Muscle layer of colon (tissue), 2 donors: ENCODE measurements around the gene AGBL1.
"Not testable (repeated sequence)": the region's sequence is repeated elsewhere in the genome, so short reads cannot be mapped to it uniquely, and the experiment has no call there.

Experiments used
- H3K27ac ChIP-seq: one replicate; pipeline ENCODE4 v1.7.0; 2013; ENCODE audit warnings: low read depth, mild to moderate bottlenecking, low read length, moderate library complexity
- H3K27me3 ChIP-seq, 2 donors: one replicate each; pipeline ENCODE4 v1.7.0; 2013; ENCODE audit warnings: low read length in 2 of 2, mild to moderate bottlenecking in 2 of 2; ENCODE audit not compliant: insufficient read depth in 2 of 2, control insufficient read depth in 1 of 2
- H3K36me3 ChIP-seq: one replicate; pipeline ENCODE4 v1.7.0; 2013; ENCODE audit warnings: mild to moderate bottlenecking, low read length; ENCODE audit not compliant: insufficient read depth
- H3K4me1 ChIP-seq: one replicate; pipeline ENCODE4 v1.7.0; 2013; ENCODE audit warnings: mild to moderate bottlenecking, low read length; ENCODE audit not compliant: insufficient read depth
- H3K4me3 ChIP-seq, 2 donors: one replicate each; pipeline ENCODE4 v1.7.0; 2013; ENCODE audit warnings: low read length in 2 of 2, low read depth in 1 of 2, mild to moderate bottlenecking in 1 of 2, moderate library complexity in 1 of 2
- H3K9ac ChIP-seq: one replicate; pipeline ENCODE4 v1.7.0; 2013; ENCODE audit warnings: low read length
- H3K9me3 ChIP-seq: one replicate; pipeline ENCODE4 v1.7.0; 2013; ENCODE audit warnings: mild to moderate bottlenecking, low read length
- donor health status: abdominal sarcoma.
- donor health status: Adenocarcinoma of cecum.

AGBL1 gene

DNA sequence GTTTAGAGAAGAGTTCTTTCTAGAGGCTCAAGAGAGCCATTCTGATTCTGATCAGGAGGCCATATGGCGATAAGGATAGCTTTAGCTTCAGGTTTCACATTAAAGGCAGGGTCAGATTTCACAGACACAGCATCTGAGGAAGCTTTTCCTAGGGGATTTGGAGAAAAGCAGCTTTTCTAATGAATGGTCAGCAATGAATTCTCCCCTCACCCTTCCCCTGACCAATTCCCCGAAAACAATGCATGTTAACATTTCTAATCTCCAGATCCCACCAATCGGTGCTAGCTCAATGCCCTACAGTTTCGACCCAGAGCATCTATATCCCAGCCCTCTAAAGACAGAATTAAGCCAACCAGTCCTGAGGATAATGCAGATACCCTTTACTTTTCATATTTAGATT lies 9.8 kb downstream of the AGBL1 start:
- Histone ChIP-seq H3K4me1 (no peaks in the 10 kb centered on the region), H3K9me3 (no peaks in the 10 kb centered on the region), H3K4me3 (no peak overlapping the region), H3K36me3 (no peaks in the 10 kb centered on the region), H3K9ac (no peak overlapping the region), H3K27ac (no peak overlapping the region), H3K27me3 (no peaks in the 10 kb centered on the region)

DNA sequence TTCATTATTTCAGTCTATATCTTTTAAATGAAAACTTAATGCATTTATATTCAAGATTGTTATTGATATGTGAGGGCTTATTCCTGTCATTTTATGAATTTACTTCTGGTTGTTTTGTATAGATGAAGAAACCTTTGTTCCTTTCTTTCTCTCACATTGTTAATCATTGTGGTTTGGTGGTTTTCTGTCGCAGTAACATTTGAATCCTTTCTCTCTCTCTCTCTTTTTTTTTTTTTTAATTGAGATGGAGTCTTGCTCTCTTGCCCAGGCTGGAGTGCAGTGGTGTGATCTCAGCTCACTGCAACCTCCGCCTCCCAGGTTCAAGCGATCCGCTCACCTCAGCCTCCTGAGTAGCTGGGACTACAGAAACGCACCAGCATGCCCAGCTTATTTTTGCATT lies 22.1 kb downstream of the AGBL1 start:
- no peak overlapping the region for H3K27ac ChIP-seq
- H3K36me3 ChIP-seq: no peaks in the 10 kb centered on the region
- no peak overlapping the region for H3K9ac ChIP-seq
- H3K9me3 ChIP-seq: no peaks in the 10 kb centered on the region
- H3K4me1 ChIP-seq: no peaks in the 10 kb centered on the region
- H3K27me3 ChIP-seq: no peaks in the 10 kb centered on the region
- no peak overlapping the region for H3K4me3 ChIP-seq

DNA sequence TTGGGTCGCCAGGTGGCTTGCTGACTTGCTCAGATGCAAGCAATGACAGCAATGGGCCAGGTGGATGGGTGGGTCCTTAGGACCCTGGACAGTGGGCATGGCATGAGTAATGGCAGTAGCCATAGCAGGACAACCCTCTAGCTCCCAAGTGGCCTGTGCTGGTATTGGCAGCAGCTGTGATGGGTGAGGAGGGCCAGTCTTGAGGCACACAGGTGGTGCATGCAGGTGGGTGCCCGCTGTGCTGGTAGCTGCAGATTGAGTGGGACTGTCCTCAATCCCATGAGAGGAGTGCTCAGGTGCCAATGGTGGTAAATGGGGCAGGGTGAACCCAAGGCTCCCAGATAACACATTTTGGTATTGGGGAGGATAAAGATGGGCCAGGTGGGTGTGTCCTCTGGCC lies 24.2 kb downstream of the AGBL1 start:
- Histone ChIP-seq H3K4me1 (no peaks in the 10 kb centered on the region), H3K27me3 (no peaks in the 10 kb centered on the region)

DNA sequence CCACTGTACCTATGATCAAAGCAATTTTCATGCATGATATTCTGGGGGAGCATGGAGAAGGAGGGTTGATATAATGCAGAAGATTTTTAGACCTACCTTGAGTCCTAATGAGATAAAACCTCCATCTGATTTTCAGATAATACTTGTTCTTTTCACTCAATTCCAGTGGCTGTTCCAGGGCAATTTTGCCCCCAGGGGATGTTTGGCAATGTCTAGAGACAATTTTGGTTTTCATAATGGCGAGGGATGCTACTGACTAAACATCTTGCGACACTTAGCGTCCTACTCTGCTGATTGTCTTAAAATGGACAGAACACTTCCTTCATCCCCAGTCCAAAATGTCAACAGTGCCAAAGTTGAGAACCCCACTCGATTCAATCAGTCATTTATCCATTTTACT lies 26.6 kb downstream of the AGBL1 start:
- no peaks in the 10 kb centered on the region for H3K4me1 ChIP-seq
- no peak overlapping the region for H3K4me3 ChIP-seq
- no peaks in the 10 kb centered on the region for H3K36me3 ChIP-seq

More for the DNA sequence above, 24.2 kb downstream of the AGBL1 start:
- H3K9ac ChIP-seq: no peak overlapping the region
- H3K27ac ChIP-seq: no peak overlapping the region
- H3K9me3 ChIP-seq: no peaks in the 10 kb centered on the region
- no peaks in the 10 kb centered on the region for H3K36me3 ChIP-seq
- no peak overlapping the region for H3K4me3 ChIP-seq

DNA sequence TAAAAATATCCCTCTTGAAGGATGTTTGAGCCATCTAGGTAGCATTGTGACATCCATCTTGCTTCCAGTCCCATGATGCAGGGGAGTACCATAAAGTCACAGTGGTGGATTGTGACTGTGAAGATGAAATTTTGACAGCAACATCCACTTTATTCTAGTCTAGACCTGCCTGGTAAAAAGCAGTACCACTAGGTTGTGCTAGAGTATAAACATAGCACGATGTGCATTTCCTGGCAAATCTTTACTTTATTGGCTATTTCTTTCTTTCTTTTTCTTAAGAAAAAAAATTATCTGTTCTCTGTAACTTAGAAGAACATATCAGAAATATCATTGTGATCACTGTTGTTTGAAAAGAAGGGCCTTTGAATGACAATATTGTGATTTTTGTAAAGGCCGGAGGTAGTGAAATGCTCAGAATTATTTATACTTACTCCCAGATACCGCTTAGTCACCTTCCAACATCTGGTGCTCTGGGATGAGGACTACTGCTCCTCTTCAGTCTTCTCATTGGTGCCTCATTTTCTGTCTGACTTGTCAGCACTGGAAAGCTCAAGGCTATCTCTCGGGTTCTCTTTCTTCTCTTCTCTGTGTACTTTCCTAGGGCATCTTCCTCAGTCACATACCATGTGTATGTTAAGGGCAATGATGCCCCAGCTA lies 35.6 kb downstream of the AGBL1 start:
- H3K36me3 ChIP-seq: no peaks in the 10 kb centered on the region
- H3K9ac ChIP-seq: no peak overlapping the region
- no peaks in the 10 kb centered on the region for H3K4me1 ChIP-seq
- no peaks in the 10 kb centered on the region for H3K27me3 ChIP-seq
- no peak overlapping the region for H3K4me3 ChIP-seq
- no peak overlapping the region for H3K27ac ChIP-seq
- no peaks in the 10 kb centered on the region for H3K9me3 ChIP-seq

More for the DNA sequence above, 26.6 kb downstream of the AGBL1 start:
- Histone ChIP-seq H3K27me3 (no peaks in the 10 kb centered on the region), H3K9me3 (no peaks in the 10 kb centered on the region), H3K27ac (no peak overlapping the region), H3K9ac (no peak overlapping the region)

DNA sequence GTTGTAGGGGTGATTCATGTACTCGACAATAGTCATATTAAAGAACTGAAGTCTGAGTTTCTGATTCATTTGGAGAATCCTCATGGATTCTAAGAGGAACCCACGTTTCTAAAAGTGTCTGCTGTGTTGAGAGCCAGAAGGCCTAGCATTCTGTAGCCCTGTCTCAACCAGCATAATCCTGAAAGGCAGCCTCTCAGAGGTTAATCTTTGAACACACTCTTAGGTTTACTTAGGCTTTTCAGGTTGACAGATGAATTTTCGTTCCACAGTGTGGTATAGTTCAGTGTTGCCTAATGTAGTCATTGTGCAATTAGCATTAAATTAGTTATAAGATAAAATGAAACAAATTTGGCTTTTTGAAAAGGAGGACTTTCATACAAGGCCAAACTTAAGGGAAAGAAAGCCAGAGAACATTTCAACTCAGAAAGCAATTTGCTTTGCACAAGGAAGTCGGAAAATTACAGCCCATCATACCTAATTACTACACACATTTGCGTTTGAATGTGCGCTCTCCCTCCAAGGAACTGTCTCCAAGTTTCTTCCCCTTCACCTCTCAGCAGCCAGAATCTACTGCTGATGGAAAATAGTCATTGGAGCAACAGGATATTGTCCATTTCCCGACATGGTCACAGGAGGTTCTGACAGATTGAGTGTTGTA lies 42.0 kb downstream of the AGBL1 start:
- H3K27ac ChIP-seq: no peak overlapping the region
- H3K9ac ChIP-seq: no peak overlapping the region
- H3K4me3 ChIP-seq: no peak overlapping the region
- H3K27me3 ChIP-seq: no peaks in the 10 kb centered on the region
- no peaks in the 10 kb centered on the region for H3K9me3 ChIP-seq
- H3K4me1 ChIP-seq: no peaks in the 10 kb centered on the region
- no peaks in the 10 kb centered on the region for H3K36me3 ChIP-seq

- H3K27ac ChIP-seq, H3K27me3 ChIP-seq, H3K9me3 ChIP-seq, H3K4me3 ChIP-seq, H3K36me3 ChIP-seq, H3K9ac ChIP-seq, H3K4me1 ChIP-seq: not testable (repeated sequence)
These were observed 43.2 kb downstream of the AGBL1 start for GRCh38 chr15:86122691-86123391.

- H3K4me3 ChIP-seq: no peak overlapping the region
These were observed 46.1 kb downstream of the AGBL1 start for GRCh38 chr15:86125775-86126174.

GRCh38 chr15:86127547-86127946 lies 47.9 kb downstream of the AGBL1 start:
- no peak overlapping the region for H3K27ac ChIP-seq
- no peak overlapping the region for H3K9ac ChIP-seq
- H3K36me3 ChIP-seq: no peaks in the 10 kb centered on the region
- H3K4me3 ChIP-seq: no peak overlapping the region
- no peaks in the 10 kb centered on the region for H3K27me3 ChIP-seq
- no peaks in the 10 kb centered on the region for H3K9me3 ChIP-seq
- H3K4me1 ChIP-seq: no peaks in the 10 kb centered on the region

More at GRCh38 chr15:86125775-86126174, 46.1 kb downstream of the AGBL1 start:
- H3K27me3 ChIP-seq: no peaks in the 10 kb centered on the region
- no peaks in the 10 kb centered on the region for H3K36me3 ChIP-seq
- H3K4me1 ChIP-seq: no peaks in the 10 kb centered on the region
- no peaks in the 10 kb centered on the region for H3K9me3 ChIP-seq
- no peak overlapping the region for H3K27ac ChIP-seq
- H3K9ac ChIP-seq: no peak overlapping the region

GRCh38 chr15:86135041-86135440 lies 55.4 kb downstream of the AGBL1 start:
- Histone ChIP-seq H3K36me3 (no peaks in the 10 kb centered on the region), H3K4me1 (no peaks in the 10 kb centered on the region), H3K9ac (no peak overlapping the region), H3K4me3 (no peak overlapping the region), H3K27ac (no peak overlapping the region), H3K27me3 (no peaks in the 10 kb centered on the region), H3K9me3 (no peaks in the 10 kb centered on the region)

- Histone ChIP-seq H3K27ac (no peak overlapping the region), H3K36me3 (no peaks in the 10 kb centered on the region), H3K4me1 (no peaks in the 10 kb centered on the region), H3K27me3 (no peaks in the 10 kb centered on the region), H3K9ac (no peak overlapping the region), H3K9me3 (no peaks in the 10 kb centered on the region), H3K4me3 (no peak overlapping the region)
These were observed 57.2 kb downstream of the AGBL1 start for GRCh38 chr15:86136861-86137260.
